ENCODE results near the gene MSI2.

Gene MSI2

DNA sequence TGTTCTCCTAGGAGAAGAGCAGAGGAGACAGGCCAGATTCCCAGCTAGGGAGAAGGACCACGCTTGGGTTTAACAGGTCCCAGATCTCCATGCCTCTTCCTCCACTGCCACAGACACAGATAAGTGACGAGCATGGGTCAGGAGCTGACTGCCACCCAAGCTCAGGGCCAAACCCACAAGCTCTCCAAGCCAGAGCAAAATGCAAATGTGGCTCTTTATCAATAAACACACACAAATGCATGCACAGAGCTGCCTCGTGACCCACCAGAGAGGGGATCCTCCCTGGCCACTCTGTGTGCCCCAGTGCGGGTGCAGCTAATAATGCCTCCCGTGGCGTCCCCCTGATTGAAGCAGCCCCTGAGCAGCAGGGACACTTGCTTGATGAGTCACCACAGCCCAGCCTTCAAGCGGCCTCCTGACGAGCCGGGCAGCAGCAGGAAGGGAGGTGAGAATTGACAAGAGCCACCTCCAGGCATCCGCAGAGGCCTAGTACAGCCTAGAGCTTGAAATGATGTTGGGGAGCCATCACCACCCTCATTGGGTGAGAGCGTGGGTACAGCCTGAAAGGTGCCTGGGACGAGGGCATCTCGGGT, 344.9 kb downstream of the MSI2 start:
- H3K4me3 ChIP-seq (ENCODE audit: low read depth, low read length) = no peak overlapping the region

DNA sequence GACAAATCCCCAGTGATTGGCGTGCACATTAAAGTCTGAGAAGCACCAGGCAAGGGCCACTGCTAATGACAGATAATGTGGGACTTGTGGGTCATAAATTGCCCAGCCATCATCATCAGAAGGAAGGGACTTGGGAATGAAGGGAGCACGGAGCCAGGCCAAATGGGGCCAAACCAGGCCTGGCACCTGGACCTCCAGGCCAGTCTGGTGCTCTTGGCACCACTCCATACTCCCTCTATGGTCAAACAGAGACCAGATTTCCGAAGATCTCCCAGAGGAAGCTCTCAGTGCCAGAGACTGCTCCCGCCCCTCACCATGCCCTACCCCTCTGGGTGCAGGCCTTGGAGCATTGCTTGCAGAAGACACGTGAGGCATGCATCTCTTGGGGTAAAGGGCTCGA, 346.6 kb downstream of the MSI2 start:
- H3K4me3 ChIP-seq (ENCODE audit: low read depth, low read length) = no peak overlapping the region

DNA sequence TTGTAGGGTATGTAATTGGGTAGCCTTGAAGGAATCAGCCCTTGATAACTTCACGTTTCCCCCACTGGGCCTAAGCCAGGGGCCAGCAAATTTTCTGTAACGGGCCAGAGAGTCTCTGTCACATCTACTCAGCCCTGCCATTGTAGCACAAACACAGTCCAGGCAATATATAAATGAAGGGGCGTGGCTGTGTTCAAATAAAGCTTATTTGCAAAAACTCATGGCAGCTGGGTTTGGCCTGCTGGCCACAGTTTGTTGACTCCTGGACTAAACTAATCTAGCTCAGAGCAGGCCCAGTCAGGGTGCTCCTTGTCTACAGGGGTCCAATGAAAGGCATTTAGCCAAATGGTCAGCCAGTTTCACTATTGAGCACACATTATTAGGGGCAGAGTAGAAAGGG, 347.2 kb downstream of the MSI2 start:
- H3K4me3 ChIP-seq (ENCODE audit: low read depth, low read length) = no peak overlapping the region

- no peak overlapping the region for H3K4me3 ChIP-seq (ENCODE audit: low read depth, low read length)
These were observed 347.7 kb downstream of the MSI2 start for GRCh38 chr17:57603978-57604377.

GRCh38 chr17:57604771-57605674, 348.7 kb downstream of the MSI2 start:
- H3K4me3 ChIP-seq (ENCODE audit: low read depth, low read length) = no peak overlapping the region

- H3K4me3 ChIP-seq (ENCODE audit: low read depth, low read length) = no peak overlapping the region
These were observed 349.4 kb downstream of the MSI2 start for GRCh38 chr17:57605675-57606105.

GRCh38 chr17:57606111-57606875, 350.0 kb downstream of the MSI2 start:
- no peak overlapping the region for H3K4me3 ChIP-seq (ENCODE audit: low read depth, low read length)

DNA sequence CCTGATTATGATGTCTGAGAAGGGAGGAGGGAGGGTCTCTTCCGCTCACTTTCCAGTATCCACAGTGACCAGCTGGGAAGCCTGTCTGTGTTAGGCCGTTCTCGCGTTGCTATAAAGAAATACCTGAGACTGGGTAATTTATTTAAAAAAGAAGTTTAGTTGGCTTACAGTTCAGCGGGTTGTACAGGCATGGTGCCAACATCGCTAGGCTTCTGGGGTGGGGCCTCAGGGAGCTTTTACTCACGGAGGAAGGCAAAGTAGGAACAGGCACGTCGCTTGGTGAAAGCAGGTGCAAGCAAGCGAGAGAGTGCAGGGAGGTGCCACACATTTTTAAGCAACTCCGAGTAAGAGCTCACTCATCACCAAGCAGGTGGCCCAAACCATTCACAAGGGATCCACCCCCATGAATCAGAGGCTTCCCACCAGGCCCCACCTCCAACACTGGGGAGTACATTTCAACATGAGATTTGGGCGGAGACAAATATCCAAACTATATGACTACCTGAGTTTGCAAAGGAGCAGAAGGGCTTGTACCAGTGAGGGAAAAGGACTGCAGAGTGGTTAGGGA, 351.3 kb downstream of the MSI2 start:
- H3K4me3 ChIP-seq (ENCODE audit: low read depth, low read length) = no peak overlapping the region

DNA sequence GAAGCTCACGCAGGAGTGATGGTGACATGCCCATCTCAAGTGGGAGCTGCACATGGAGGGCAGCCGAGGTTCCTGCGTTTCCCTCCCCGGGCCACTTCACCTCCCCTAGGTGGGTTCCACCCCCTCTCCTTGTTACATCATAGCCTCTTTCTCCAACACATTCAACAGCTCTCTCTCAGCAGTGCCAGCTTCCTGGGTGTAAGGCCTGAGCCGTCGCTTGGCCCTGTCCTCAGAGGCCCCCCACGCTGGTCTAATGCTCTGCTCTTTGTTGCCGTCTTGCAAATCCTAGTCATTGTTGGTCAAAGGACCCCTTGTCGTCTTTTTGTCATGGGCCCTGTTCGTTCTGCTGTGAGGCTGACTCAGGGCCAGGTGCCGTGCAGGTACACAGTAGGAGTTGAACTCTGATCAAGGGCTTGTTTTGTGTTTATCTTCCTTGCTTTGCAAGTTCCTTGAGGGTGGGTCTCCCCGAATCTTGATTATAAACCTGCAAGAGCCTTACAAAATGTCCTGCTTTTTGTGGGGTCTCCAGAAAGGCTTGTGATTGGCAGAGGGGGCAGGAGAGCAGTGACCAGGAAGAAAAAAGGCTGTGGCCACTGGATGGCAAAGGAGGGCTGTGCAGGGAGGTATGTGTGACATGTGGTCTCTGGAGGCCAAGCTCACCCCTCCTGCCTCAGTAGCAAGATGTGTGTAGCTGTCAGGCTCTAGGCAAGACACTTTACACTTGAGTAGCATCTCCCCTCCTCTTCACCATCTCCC, 352.2 kb downstream of the MSI2 start:
- no peak overlapping the region for H3K4me3 ChIP-seq (ENCODE audit: low read depth, low read length)

GRCh38 chr17:57609125-57609877, 353.0 kb downstream of the MSI2 start:
- no peak overlapping the region for H3K4me3 ChIP-seq (ENCODE audit: low read depth, low read length)

GRCh38 chr17:57609878-57610270, 353.6 kb downstream of the MSI2 start:
- H3K4me3 ChIP-seq (ENCODE audit: low read depth, low read length) = no peak overlapping the region

DNA sequence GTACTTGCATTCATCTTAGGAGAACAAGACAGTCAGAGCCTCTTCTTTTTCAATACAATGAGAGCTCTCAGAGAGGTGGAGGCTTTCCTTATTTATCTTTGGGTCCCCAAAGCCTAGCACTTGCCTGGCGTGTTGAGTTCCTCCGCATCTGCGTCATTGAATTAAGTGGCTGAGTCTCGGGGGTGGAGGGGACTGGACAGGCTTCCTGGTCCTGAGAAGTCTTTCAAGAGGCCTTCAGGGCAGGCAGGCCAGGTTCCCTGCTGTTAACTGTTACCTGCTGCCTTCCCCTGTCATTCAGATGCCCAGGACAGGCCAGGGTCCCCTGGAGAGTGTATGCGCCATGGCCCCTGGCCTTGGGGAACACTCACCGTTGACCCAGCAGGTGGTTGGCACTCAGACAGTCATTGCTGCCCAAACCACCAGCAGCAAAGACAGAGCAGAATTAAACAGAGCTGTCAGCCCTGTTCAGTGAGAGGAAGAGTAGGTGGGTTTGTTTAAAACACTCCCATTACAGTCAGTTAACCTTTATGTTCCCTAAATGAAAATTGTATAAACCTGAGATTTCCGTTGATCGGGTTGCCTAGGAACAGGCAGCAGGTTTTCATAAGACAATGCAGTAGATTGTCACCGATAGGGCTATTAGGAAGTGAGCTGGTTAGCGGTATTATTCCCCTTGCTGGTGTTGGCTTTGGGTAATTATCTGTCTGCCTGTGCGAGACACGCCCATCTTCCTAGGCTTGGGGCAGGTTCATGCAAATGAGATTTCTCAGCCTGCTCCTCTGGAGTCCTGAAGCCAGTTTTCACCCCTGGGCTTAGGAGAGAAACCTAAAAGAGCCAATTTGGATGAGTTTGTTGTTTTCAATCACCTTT, 356.1 kb downstream of the MSI2 start:
- H3K4me3 ChIP-seq (ENCODE audit: low read depth, low read length) = no peak overlapping the region

DNA sequence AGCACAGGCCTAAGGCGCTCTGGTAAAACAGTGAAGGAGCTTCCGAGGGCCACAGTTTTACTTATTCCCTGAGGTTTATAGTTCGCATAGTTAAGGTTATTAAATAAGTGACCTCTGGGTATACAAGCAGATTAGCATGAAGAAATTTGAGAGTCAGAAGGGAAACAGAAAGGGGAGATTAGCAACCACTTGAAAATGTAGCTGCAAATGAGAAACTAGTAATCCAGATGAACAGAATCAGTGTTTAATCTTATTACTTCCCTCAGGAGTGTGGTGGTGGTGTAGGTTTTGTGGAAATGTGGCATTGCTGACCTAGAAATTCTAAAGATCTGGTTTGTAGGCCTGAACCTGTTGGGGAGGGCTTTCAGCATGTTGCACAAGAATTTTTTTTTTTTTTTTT, 358.4 kb downstream of the MSI2 start:
- H3K4me3 ChIP-seq (ENCODE audit: low read depth, low read length) = no peak overlapping the region

- no peak overlapping the region for H3K4me3 ChIP-seq (ENCODE audit: low read depth, low read length)
These were observed 359.8 kb downstream of the MSI2 start for GRCh38 chr17:57615836-57616757.

GRCh38 chr17:57617218-57617617, 360.9 kb downstream of the MSI2 start:
- H3K4me3 ChIP-seq (ENCODE audit: low read depth, low read length) = no peak overlapping the region

DNA sequence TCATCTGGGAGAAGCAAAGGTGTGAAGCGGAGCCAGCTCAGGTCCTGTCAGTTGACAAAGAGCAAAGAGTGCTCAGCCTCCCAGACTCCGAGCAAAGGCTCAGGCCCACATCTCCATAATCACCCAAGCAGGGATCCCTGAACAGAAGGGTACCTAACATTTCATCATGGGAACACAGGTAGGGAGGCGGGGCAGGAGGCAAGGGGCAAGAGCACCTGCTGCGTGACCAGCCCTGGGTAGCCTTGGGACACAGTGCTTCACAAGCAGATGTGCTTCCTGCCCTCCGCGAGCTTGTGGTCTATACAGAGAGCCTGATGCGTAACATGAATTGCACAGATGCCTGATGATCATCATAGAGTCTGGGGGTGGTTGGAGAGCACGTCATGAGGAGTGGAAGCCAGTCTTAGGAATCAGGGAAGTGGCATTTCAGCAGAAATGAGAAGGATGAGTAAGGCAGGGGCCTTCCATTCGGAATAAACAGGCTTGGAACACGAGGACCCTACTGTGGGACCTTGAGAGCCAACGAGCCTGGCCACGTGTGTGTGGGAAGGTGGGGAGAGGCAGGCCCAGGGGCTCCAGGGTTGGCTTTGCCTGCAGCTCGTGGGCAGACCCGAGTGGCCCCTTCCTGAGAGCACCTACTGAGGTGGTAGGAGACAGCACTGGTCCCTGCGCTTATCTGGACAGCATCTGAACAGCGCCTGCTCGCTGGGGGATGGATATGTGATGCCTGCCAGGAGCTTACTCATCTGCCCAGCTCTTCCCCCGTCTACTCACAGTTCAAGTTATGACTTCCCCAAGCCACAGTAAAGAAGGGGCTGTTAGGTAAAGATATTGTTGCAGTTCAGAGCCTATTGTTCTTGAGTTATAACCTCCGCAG, 363.0 kb downstream of the MSI2 start:
- no peak overlapping the region for H3K4me3 ChIP-seq (ENCODE audit: low read depth, low read length)

- H3K4me3 ChIP-seq (ENCODE audit: low read depth, low read length) = no peak overlapping the region
These were observed 364.3 kb downstream of the MSI2 start for GRCh38 chr17:57620576-57620975.
